RWPE2 (cell line): Measurements from ENCODE around the gene EXOC6.

Source experiments
- ATAC-seq: fragments of 200-7000 bp; cut with Tn5 transposase; 3 replicates; pipeline ENCODE4 v1.9.1; 2021; ENCODE audit warnings: low read depth
- DNase-seq: peaks from one replicate; pipeline ENCODE4 v3.0.0-alpha.2; 2020; ENCODE audit warnings: low spot score
- H3K27ac ChIP-seq: fragments of 450-650 bp; 2 replicates; pipeline ENCODE4 v1.5.1; 2017; ENCODE audit warnings: mild to moderate bottlenecking; ENCODE audit not compliant: poor library complexity, severe bottlenecking
- H3K27me3 ChIP-seq: fragments of 250-450 bp; sonication (Bioruptor Pico); 2 replicates; pipeline ENCODE4 v1.5.1; 2021; ENCODE audit warnings: mild to moderate bottlenecking, moderate library complexity; ENCODE audit not compliant: insufficient read depth, poor library complexity, severe bottlenecking
- H3K36me3 ChIP-seq: fragments of 250-450 bp; sonication (Bioruptor Pico); 2 replicates; pipeline ENCODE4 v1.5.1; 2020; ENCODE audit warnings: low read depth, mild to moderate bottlenecking, moderate library complexity
- H3K4me1 ChIP-seq: fragments of 250-450 bp; sonication (Bioruptor Pico); 2 replicates; pipeline ENCODE4 v1.5.1; 2021; ENCODE audit warnings: mild to moderate bottlenecking, moderate library complexity; ENCODE audit not compliant: insufficient read depth, poor library complexity, severe bottlenecking
- H3K4me3 ChIP-seq: fragments of 250-450 bp; sonication (Bioruptor Pico); 2 replicates; pipeline ENCODE4 v1.5.1; 2021; ENCODE audit warnings: mild to moderate bottlenecking, moderate library complexity; ENCODE audit not compliant: severe bottlenecking
- H3K9me3 ChIP-seq: fragments of 250-450 bp; sonication (Bioruptor Pico); 2 replicates; pipeline ENCODE4 v1.5.1; 2021; ENCODE audit warnings: mild to moderate bottlenecking, moderate library complexity; ENCODE audit not compliant: severe bottlenecking
- TF ChIP-seq, protein P1 (sequence below): fragments of 450-650 bp; IDR thresholded peaks from one replicate; pipeline ENCODE4 v1.5.1; 2017; ENCODE audit warnings: mild to moderate bottlenecking, moderate library complexity; ENCODE audit not compliant: poor library complexity, severe bottlenecking

Gene EXOC6

DNA sequence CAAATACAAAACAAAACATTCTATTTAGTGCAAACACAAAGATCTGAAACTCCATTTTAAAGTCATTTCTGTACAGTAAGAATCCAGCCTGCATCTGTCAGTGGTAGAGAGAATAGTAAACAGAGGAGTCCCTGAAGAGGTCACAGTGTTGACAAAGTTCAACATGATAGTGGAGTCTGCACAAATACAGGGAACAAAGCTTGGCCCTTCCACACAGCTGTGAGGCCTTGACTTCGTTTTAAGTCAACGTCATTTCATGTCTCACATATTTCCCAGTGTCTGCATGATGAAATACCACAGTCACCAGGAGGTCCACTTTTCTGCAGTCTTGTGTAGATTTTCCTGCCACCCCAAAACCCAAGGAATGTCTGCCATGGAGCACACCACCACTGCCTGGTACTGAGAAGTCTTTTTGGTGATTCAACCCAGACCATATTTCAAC is 258.3 kb downstream of the EXOC6 start:
- H3K36me3 ChIP-seq: no peaks in the 10 kb centered on the region
- no peak overlapping the region for H3K4me3 ChIP-seq
- H3K27me3 ChIP-seq: no peaks in the 10 kb centered on the region
- TF ChIP-seq, protein P1, sequence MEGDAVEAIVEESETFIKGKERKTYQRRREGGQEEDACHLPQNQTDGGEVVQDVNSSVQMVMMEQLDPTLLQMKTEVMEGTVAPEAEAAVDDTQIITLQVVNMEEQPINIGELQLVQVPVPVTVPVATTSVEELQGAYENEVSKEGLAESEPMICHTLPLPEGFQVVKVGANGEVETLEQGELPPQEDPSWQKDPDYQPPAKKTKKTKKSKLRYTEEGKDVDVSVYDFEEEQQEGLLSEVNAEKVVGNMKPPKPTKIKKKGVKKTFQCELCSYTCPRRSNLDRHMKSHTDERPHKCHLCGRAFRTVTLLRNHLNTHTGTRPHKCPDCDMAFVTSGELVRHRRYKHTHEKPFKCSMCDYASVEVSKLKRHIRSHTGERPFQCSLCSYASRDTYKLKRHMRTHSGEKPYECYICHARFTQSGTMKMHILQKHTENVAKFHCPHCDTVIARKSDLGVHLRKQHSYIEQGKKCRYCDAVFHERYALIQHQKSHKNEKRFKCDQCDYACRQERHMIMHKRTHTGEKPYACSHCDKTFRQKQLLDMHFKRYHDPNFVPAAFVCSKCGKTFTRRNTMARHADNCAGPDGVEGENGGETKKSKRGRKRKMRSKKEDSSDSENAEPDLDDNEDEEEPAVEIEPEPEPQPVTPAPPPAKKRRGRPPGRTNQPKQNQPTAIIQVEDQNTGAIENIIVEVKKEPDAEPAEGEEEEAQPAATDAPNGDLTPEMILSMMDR: no peak
- no peak overlapping the region for H3K27ac ChIP-seq
- H3K4me1 ChIP-seq: no peaks in the 10 kb centered on the region
- peaks cover 6% of the 10 kb centered on the region for H3K9me3 ChIP-seq
- no peak for ATAC-seq
- no peak for DNase-seq
